Measurements from ENCODE around the gene SREBF1.
A peak's percentile ranks its signal among the peaks of the same experiment; 100 is the strongest.

SREBF1 gene

DNA sequence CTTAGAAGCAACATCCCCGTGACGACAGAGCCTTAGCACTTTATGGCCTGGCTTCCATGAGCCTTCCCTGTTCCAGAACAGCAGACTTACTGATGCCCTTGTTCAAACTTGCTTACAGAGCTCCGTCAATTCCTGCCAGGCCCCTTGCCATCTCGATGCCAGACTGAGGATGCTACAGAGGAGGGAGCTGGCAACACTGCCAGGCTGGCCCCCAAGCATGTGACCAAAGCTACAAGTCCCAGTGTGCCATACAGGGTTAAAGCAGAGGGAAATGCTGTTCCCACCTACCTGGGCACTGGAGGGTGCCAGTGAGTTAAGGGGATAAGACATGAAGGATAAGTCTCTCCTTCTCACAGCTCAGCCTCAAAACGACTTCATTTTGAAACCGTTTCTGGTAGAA lies 33.5 kb upstream of the SREBF1 start:
- no peaks in the 10 kb centered on the region for H3K27me3 Mint-ChIP-seq
- no peaks in the 10 kb centered on the region for H3K4me1 Mint-ChIP-seq
- peaks cover 9% of the 10 kb centered on the region for H3K36me3 Mint-ChIP-seq
- DNase-seq = no peak
- H3K4me3 Mint-ChIP-seq = no peak overlapping the region
- H3K27ac Mint-ChIP-seq = no peak overlapping the region
- CTCF ChIA-PET = interaction anchor here (0.8 to 2.0 kb wide), 3 partner anchors 21 to 194 kb away, joined by 3 to 6 read pairs (median 4); no protein-coding TSS in a partner anchor
- no peaks in the 10 kb centered on the region for H3K9me3 Mint-ChIP-seq

DNA sequence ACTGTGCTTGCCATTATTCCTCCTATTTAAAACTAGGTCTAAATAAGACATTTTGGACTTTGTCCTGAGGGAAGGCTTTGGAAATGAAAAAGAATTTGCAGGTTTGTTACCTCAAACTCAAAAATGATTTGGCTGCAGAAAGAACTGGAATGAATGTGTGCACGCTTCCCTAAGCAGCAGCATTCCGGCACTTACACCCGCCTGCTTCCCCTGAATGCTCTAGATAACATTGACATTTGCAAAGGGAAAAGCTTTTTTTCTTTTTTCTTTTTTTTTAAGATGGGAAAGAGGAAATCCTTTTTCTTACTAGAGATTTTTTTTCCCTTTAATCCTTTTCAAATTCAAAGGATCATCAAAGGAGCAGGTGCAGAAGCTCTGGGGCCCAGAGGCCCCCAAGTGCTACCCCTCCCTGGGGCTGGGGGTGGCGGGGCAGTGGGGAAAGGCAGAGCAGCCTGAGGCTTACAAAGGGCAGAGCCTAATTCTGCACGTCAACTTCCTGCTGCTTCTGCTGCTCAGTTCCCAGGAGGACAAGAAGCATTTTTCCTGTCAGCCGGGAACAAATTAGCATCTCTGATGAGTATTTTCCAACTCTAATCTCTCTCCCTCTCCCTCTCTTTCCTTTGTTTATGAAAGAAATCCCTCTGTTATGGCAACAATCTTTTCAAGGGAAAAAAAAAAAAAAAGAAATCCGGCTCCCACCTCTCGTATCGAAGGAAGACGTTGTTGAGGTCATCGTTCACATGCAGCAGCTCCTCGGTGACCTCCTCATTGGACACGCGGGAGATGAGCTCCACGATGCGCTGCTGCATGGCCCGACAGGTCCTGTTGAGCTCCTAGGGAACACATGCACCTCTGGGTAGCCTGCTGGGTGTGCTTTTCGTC lies 32.1 kb upstream of the SREBF1 start:
- no peak for DNase-seq
- Mint-ChIP-seq H3K4me3 (no peak overlapping the region), H3K36me3 (peaks cover 13% of the 10 kb centered on the region), H3K27ac (no peak overlapping the region), H3K4me1 (peaks cover 5% of the 10 kb centered on the region), H3K27me3 (no peaks in the 10 kb centered on the region), H3K9me3 (no peaks in the 10 kb centered on the region)
- CTCF ChIA-PET = interaction anchor here (1.5 kb wide), 1 partner anchor 126 kb away, joined by 3 read pairs; no protein-coding TSS in a partner anchor

DNA sequence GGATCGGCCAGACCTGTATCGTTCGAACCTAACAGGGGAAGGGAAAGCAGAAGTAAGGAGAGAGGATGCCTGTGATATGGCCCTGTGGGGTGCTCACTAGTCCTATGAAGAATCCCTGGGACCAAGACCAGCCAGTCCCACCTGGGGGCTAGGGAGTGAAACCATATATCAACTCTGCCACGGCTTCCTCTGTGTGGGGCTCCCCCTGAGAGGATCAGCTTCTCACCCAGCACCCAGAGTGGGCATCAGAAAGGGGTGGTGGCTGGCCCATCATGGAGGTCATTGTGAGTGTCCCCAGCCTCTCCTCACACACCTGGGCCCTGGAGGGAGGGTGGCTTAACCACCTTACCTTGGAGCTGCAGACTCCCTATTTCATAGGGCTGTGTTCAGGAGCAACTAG lies 30.1 kb upstream of the SREBF1 start:
- no peak for DNase-seq
- Mint-ChIP-seq H3K36me3 (peaks cover 13% of the 10 kb centered on the region), H3K27ac (no peak overlapping the region), H3K27me3 (no peaks in the 10 kb centered on the region), H3K4me1 (peaks cover 20% of the 10 kb centered on the region), H3K4me3 (no peak overlapping the region), H3K9me3 (no peaks in the 10 kb centered on the region)
- CTCF ChIA-PET = interaction anchor here (0.7 kb wide), 1 partner anchor 193 kb away, joined by 3 read pairs; no protein-coding TSS in a partner anchor

DNA sequence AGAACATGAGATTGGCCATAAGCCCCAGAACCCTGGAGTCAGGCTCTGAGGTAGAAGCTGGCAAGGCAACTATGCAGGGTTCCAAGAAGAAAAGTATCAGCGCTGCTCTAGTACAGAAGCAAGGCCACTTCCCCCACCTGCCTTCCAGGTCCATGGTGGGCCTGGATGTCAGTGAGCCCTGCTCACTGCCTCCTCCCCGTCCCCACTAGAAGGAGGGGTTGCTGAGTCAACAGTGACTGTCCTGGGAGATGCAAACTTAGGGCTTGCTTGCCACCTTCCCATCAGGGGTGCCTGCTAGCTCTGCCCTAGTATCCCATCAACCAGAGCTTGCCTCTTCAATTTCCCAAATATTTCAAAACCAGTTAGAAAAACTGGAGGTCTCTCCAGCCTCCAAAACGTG lies 29.6 kb upstream of the SREBF1 start:
- Mint-ChIP-seq H3K36me3 (peaks cover 13% of the 10 kb centered on the region), H3K4me1 (peaks cover 20% of the 10 kb centered on the region), H3K4me3 (no peak overlapping the region), H3K9me3 (no peaks in the 10 kb centered on the region), H3K27me3 (no peaks in the 10 kb centered on the region), H3K27ac (no peak overlapping the region)
- no peak for DNase-seq
- CTCF ChIA-PET = interaction anchor here (0.7 to 0.9 kb wide), 2 partner anchors 9 to 192 kb away, joined by 3 read pairs; no protein-coding TSS in a partner anchor

DNA sequence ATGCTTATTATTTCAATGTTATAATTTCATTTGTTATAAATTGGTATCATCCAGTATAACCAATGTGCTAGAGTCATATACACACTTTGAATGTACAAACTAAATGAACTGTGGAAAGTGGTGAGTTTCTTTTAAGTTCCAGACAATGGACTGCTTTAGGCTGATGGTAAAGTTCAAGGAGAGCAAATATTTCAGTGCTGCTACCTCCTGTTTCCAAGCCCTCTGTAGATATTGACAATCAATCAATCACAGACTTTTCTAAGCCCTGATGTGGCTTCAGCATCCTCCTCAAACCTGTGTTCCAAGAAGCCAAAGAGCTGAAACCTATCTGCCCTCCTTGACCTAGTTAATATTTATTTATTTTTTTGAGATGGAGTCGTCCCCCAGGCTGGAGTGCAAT lies 28.2 kb upstream of the SREBF1 start:
- H3K27me3 Mint-ChIP-seq = no peaks in the 10 kb centered on the region
- peaks cover 26% of the 10 kb centered on the region for H3K4me1 Mint-ChIP-seq
- no peak for DNase-seq
- H3K4me3 Mint-ChIP-seq = no peak overlapping the region
- CTCF ChIA-PET = no interaction called here
- no peak overlapping the region for H3K27ac Mint-ChIP-seq
- peaks cover 15% of the 10 kb centered on the region for H3K36me3 Mint-ChIP-seq
- no peaks in the 10 kb centered on the region for H3K9me3 Mint-ChIP-seq

DNA sequence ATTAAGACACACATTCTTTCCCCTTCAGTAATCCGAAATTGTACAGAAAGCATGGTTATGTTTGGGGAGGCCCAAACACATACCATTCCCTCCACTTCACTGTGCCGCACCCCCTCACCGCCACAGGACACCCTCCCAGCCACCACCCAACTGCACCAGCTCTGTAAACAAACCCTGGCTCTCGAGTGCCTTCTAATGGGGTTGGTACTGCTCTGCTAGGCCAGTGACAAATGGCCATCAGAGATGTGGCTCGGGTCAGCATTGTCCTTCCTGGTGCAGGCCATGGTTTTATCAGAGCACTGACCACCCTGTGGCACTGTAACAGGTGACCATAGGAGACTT lies 24.0 kb upstream of the SREBF1 start:
- peaks cover 35% of the 10 kb centered on the region for H3K4me1 Mint-ChIP-seq
- no peak for DNase-seq
- peaks cover 6% of the 10 kb centered on the region for H3K36me3 Mint-ChIP-seq
- CTCF ChIA-PET = interaction anchor here (0.6 to 10.2 kb wide), 12 partner anchors 11 to 181 kb away, joined by 3 to 95 read pairs (median 7); partner anchors contain the start of gene RAI1
- no peaks in the 10 kb centered on the region for H3K9me3 Mint-ChIP-seq
- H3K27ac Mint-ChIP-seq = no peak overlapping the region
- H3K27me3 Mint-ChIP-seq = no peaks in the 10 kb centered on the region
- no peak overlapping the region for H3K4me3 Mint-ChIP-seq

DNA sequence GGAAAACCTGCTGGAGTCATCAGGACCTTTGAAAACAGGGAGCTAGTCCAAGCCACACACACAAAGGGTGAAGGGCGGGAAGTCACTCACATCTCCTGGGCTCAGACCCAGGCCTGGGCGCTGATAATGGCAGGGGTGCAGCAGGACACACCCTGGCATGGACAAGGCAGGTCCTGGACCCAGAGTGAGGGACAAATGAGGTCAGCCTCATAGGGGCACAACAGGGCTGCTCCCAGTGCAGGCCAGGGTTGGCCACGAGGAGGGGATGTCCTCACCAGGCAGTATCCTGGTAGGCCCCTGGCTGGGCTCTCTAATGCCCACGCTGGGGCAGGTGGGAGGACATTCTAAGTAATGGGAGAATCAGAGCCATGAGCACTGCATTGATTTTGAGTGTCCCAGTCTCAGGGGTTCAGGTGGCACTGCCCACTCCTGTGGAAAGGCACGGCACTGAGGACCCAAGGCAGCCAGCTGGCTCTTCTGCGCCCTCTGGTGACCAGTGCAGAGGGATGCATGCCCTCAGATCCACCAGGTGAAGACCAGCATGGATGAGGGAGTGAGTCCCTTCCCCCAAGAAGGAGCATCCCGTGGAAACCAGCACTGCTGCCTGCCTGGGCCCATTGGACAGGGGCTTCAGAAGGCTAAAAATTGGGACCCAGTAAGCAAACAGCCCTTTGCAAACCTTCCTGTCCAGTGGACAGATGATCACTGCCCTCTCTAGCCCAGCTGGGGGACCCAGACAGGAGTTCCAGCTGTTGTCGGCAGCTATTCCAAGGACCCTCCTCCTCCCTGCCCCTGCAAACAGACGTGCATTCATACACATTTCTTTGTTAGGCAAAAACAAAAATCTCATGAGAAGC lies 23.4 kb upstream of the SREBF1 start:
- no peak overlapping the region for H3K27ac Mint-ChIP-seq
- H3K4me3 Mint-ChIP-seq = no peak overlapping the region
- H3K9me3 Mint-ChIP-seq = no peaks in the 10 kb centered on the region
- no peaks in the 10 kb centered on the region for H3K27me3 Mint-ChIP-seq
- CTCF ChIA-PET = interaction anchor here (0.6 to 10.2 kb wide), 12 partner anchors 11 to 180 kb away, joined by 3 to 95 read pairs (median 7); partner anchors contain the start of gene RAI1
- peaks cover 6% of the 10 kb centered on the region for H3K36me3 Mint-ChIP-seq
- DNase-seq = peak; percentile 80
- H3K4me1 Mint-ChIP-seq = peaks cover 41% of the 10 kb centered on the region

DNA sequence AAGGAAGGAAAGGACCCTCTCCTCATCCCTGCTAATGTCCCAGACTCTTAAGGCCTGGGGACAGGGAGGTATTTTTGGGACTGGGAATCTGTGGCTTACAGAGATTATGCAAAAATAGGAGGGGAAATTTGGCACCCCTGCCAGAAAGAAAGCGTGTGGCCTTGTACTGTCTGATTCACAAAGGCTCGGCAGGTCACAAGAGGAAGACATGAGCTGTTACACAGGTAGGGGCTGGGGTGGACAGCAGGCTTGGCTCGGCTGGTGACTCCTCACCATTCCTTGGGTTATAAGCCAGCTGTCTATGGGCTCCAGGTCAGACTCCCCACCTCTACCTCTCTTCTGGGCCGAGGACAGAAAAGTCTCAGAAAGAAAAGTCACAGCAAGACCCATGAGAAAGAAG lies 20.7 kb upstream of the SREBF1 start:
- Mint-ChIP-seq H3K27ac (peak overlapping the region; percentile 14), H3K9me3 (no peaks in the 10 kb centered on the region), H3K4me3 (no peak overlapping the region), H3K36me3 (peaks cover 7% of the 10 kb centered on the region), H3K27me3 (no peaks in the 10 kb centered on the region), H3K4me1 (peaks cover 45% of the 10 kb centered on the region)
- DNase-seq = no peak
- CTCF ChIA-PET = interaction anchor here (0.6 to 10.2 kb wide), 6 partner anchors 22 to 176 kb away, joined by 3 to 95 read pairs (median 4); no protein-coding TSS in a partner anchor

DNA sequence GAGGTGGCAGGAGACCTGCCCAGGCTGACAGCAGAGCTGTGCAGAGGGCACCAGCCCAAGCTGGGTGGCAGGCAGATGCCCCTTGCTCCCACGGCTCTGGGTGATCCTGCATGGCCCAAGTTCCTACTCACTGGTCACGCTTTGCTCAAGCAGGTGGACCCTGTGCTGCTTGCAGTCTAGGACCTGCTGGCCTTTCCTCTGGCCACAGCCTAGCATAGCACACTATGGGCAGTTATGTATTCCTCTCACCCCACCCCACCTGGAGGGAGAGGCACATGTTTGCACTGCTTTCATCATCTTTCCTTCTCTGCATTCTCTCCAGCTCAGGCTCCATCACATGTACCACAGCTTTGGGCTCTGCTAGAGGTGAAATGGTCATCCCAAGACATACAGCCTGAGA lies 19.6 kb upstream of the SREBF1 start:
- Mint-ChIP-seq H3K27ac (no peak overlapping the region), H3K4me3 (no peak overlapping the region)

DNA sequence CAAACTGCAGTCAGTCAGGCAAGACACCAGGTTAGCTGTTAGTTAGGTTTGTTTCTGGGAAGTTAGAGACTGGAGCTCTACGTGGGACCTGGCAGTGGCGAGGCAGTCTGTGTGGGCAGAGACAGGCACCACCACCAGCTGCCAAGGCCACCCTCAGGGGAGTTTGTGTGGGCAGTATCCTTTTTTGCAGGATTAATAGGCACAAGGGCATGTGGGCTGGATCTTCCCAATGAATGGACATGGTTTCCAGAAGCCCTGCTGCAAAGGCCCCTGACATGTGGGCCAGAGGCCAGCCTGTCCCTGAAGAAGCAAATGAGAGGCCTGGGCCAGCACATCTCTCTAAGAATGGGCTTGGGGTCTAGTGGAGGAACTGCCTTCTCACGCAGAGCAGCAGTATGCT lies 19.2 kb upstream of the SREBF1 start:
- DNase-seq = no peak
- Mint-ChIP-seq H3K4me1 (peaks cover 57% of the 10 kb centered on the region), H3K27me3 (no peaks in the 10 kb centered on the region), H3K36me3 (peaks cover 9% of the 10 kb centered on the region), H3K27ac (no peak overlapping the region), H3K9me3 (no peaks in the 10 kb centered on the region), H3K4me3 (no peak overlapping the region)
- CTCF ChIA-PET = interaction anchor here (0.5 to 10.2 kb wide), 5 partner anchors 18 to 1488 kb away, joined by 3 to 95 read pairs (median 7); no protein-coding TSS in a partner anchor

More for the DNA sequence above, 19.6 kb upstream of the SREBF1 start:
- Mint-ChIP-seq H3K4me1 (peaks cover 53% of the 10 kb centered on the region), H3K27me3 (no peaks in the 10 kb centered on the region), H3K36me3 (peaks cover 9% of the 10 kb centered on the region), H3K9me3 (no peaks in the 10 kb centered on the region)
- CTCF ChIA-PET = interaction anchor here (1.0 to 10.2 kb wide), 5 partner anchors 21 to 69 kb away, joined by 3 to 95 read pairs (median 4); no protein-coding TSS in a partner anchor
- no peak for DNase-seq

DNA sequence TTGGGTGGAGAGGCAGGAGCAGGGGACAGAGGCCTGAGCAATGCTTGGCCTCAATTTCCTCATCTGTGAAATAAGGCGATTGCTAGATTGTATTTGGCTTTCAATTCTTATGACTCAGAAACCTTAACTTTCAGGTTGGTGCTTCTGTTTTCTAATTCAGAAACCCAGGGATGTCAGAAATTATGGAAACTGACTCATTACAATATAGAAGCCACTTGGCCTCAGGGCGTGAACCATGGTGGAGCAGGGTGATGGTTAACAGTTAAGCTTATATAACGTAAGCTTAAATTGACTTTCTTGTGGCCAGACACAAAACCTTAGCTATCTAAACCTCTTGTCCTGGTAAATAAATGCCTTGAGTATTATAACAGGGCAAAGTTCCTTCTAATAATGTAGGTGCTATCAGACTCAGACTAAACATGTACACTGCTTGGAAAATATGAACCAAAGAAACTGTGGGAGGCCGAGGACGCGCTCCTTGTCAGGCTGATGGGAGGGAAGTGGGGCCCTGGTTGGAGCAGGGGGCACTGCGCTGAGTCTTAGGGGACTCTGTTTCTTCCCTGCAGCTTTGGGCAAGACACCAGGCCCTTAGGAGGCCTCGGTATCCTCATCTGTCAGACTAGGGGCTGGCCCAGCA lies 17.1 kb upstream of the SREBF1 start:
- Mint-ChIP-seq H3K9me3 (no peaks in the 10 kb centered on the region), H3K27me3 (no peaks in the 10 kb centered on the region), H3K36me3 (peaks cover 15% of the 10 kb centered on the region), H3K4me1 (peaks cover 71% of the 10 kb centered on the region), H3K4me3 (no peak overlapping the region), H3K27ac (peak overlapping the region; percentile 59)
- CTCF ChIA-PET = interaction anchor here (0.7 to 10.2 kb wide), 8 partner anchors 16 to 171 kb away, joined by 3 to 95 read pairs (median 6); partner anchors contain the start of gene SREBF1
- DNase-seq = no peak

DNA sequence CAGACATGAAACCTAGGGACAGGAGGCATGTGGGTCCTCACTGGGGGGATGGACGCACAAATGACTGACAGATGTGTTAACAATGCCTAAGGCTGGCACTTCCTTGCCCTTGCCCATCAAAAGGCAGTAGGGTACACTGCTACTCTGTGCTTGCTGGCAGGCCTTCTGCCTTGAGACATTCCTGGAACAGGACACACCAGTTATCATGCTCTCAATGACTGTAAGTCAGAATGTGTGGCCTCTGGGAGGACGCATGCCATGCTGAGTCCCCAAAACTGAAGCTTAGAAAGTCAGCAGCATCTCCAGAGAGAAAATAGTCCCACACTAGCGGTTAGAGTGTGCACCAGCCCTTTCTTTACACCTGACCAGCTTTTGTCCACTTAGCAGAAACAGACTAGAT lies 16.1 kb upstream of the SREBF1 start:
- H3K27me3 Mint-ChIP-seq = no peaks in the 10 kb centered on the region
- no peaks in the 10 kb centered on the region for H3K9me3 Mint-ChIP-seq
- DNase-seq = no peak
- H3K36me3 Mint-ChIP-seq = peaks cover 17% of the 10 kb centered on the region
- CTCF ChIA-PET = interaction anchor here (1.3 to 10.2 kb wide), 5 partner anchors 17 to 170 kb away, joined by 3 to 95 read pairs (median 12); partner anchors contain the start of gene SREBF1
- H3K4me1 Mint-ChIP-seq = peaks cover 81% of the 10 kb centered on the region
- H3K27ac Mint-ChIP-seq = no peak overlapping the region
- no peak overlapping the region for H3K4me3 Mint-ChIP-seq

DNA sequence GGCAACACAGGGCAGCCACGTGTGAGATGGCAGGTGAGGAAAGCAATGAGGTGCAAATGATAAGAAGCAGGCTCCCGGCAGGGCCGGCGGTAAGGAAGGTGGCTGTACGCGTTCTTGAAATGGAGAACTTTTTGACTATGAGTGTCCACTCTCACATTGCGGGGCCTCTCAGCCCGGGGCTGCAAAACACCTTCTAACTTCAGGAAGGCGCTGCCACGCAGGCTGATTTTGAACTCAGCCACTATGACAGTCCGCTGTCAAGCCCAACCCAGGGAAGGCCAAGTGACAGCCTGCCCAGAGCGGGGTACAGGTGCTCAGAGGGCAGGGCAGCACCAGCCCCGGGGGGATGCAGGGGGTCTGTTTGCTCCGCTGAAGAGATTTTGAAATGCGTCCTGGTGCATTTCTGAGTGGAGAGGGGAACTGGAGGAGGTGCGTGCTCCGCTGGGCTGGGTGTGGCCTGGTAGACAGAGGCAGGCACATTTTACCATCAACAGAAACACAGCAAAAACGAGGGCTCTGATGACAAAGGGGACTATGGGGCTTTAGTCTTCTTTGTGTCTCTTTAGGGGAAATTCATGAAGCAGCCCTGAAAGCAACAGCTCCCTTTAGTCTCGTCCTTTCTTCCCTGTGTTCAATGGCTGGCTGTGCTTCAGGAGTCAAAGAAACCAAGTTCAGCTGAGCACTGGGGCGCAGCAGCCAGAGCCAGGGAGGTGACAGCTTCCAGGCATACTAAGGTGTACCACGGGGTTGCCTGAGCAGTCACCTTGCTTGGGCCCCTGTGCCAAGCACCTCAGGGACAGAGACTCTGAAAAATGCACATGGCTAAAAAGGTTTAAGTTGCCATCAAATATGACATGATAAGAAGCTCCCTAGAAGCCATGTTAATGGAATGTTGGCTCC lies 14.6 kb upstream of the SREBF1 start:
- H3K4me1 Mint-ChIP-seq = peaks cover 93% of the 10 kb centered on the region
- H3K36me3 Mint-ChIP-seq = peaks cover 25% of the 10 kb centered on the region
- H3K9me3 Mint-ChIP-seq = no peaks in the 10 kb centered on the region
- H3K27me3 Mint-ChIP-seq = no peaks in the 10 kb centered on the region
- H3K27ac Mint-ChIP-seq = peak overlapping the region; percentile 99
- no peak for DNase-seq
- CTCF ChIA-PET = interaction anchor here (1.3 to 2.6 kb wide), 2 partner anchors 15 kb away, joined by 3 to 10 read pairs; partner anchors contain the start of gene SREBF1
- H3K4me3 Mint-ChIP-seq = no peak overlapping the region

Measured in activated naive CD4-positive, alpha-beta T cell treated with anti-CD3 and anti-CD28 coated beads, Interleukin-2, amount 10 ng/mL, durations not matched to agents 7 days and 5 days (primary cell).